HCT116 (cell line): Measurements from ENCODE around the gene LPAR2. TPM values are rescaled to one million over a fixed set of nuclear protein-coding genes. Genes with fewer than 3 reads are reported as not detected.

Experiments used
- ATAC-seq: fragments of 200-7000 bp; cut with Tn5 transposase; 2 replicates; pipeline ENCODE4 v1.9.1; 2020; ENCODE audit warnings: mild to moderate bottlenecking, moderate library complexity
- BruUV-seq: library from RNA; stranded (reverse); fragments of 400-500 nt; replicated peaks from 2 replicates; lab custom pipeline; 2021; lab: Mats Ljungman, UMichigan
- CTCF ChIA-PET: fragments of 300-600 bp; sonication (Branson Sonifier 250); formaldehyde crosslinking; loops from one replicate; lab custom pipeline; 2021; ENCODE audit warnings: antibody characterized with exemption; lab: Charles Lee
- POLR2A ChIA-PET: fragments of 300-600, 350-600 bp; sonication (Branson Sonifier 250); formaldehyde crosslinking; loops from one replicate; lab custom pipeline; 2021; ENCODE audit warnings: antibody characterized with exemption; lab: Charles Lee
- RAD21 ChIA-PET, 2 experiments: fragments of 300-600 bp; sonication (Branson Sonifier 250); formaldehyde crosslinking; loops; one replicate each; lab custom pipeline; 2023; ENCODE audit warnings: low total read pairs in 2 of 2; ENCODE audit not compliant: uncharacterized antibody in 2 of 2, unreplicated experiment in 2 of 2, low non-redundant PET in 1 of 2; lab: Charles Lee
- DNase-seq: peaks from one replicate; pipeline ENCODE4 v3.0.0-alpha.2; 2010; ENCODE audit warnings: low read depth, low spot score
- H2AFZ ChIP-seq: fragments of 200-600 bp; shearing (Covaris generic), sonication (generic); 2 replicates; pipeline ENCODE4 v1.6.1; 2017; ENCODE audit warnings: low read depth, mixed run types, mixed read lengths, antibody characterized with exemption, low read length; ENCODE audit not compliant: poor library complexity, severe bottlenecking
- H3K27ac ChIP-seq: 2 replicates; pipeline ENCODE4 v1.5.1; 2012; ENCODE audit warnings: low read depth, low read length
- H3K27me3 ChIP-seq: fragments of 200-600 bp; sonication (generic); 2 replicates; pipeline ENCODE4 v1.6.1; 2016; ENCODE audit warnings: mixed run types, low read length, mixed read lengths; ENCODE audit not compliant: insufficient read depth
- H3K36me3 ChIP-seq, 2 experiments: fragments of 200-500 bp in 1 of 2; fragments of 200-600 bp in 1 of 2; sonication (Bioruptor generic) in 1 of 2; sonication (generic) in 1 of 2; 2 replicates each; pipeline versions ENCODE4 v1.5.1 to v1.6.1; 2014 to 2016; ENCODE audit warnings: low read length in 2 of 2, inconsistent platforms in 1 of 2, mixed read lengths in 1 of 2, mixed run types in 1 of 2; ENCODE audit not compliant: insufficient read depth in 2 of 2, control insufficient read depth in 1 of 2
- H3K4me1 ChIP-seq, 2 experiments: fragments of 200-600 bp in 1 of 2; sonication (generic) in 1 of 2; 2 replicates each; pipeline versions ENCODE4 v1.5.1 to v1.6.1; 2012 to 2017; ENCODE audit warnings: low read length in 2 of 2, inconsistent platforms in 1 of 2, mild to moderate bottlenecking in 1 of 2, mixed read lengths in 1 of 2, mixed run types in 1 of 2, moderate library complexity in 1 of 2; ENCODE audit not compliant: insufficient read depth in 2 of 2, control insufficient read depth in 1 of 2
- H3K4me2 ChIP-seq: fragments of 200-600 bp; sonication (generic); 2 replicates; pipeline ENCODE4 v1.6.1; 2017; ENCODE audit warnings: mixed run types, low read length, mixed read lengths
- H3K4me3 ChIP-seq, 2 experiments: fragments of 200-600 bp in 1 of 2; sonication (generic) in 1 of 2; replicated peaks in 1 of 2; 2 replicates each; pipeline ENCODE4 v1.5.1; 2011 to 2016; ENCODE audit warnings: low read length in 2 of 2, control low read depth in 1 of 2, low read depth in 1 of 2, mild to moderate bottlenecking in 1 of 2, mixed read lengths in 1 of 2, mixed run types in 1 of 2
- H3K79me2 ChIP-seq: fragments of 200-600 bp; sonication (generic); 2 replicates; pipeline ENCODE4 v1.6.1; 2017; ENCODE audit warnings: mild to moderate bottlenecking, mixed run types, low read length, moderate library complexity, mixed read lengths; ENCODE audit not compliant: insufficient read depth
- H3K9ac ChIP-seq: fragments of 200-600 bp; sonication (generic); 2 replicates; pipeline ENCODE4 v1.6.1; 2016; ENCODE audit warnings: low read length, mixed read lengths
- H3K9me2 ChIP-seq: fragments of 200-600 bp; sonication (generic), shearing (Covaris generic); 2 replicates; pipeline ENCODE4 v1.6.1; 2017; ENCODE audit warnings: mixed run types, mild to moderate bottlenecking, moderate library complexity; ENCODE audit not compliant: insufficient read depth
- H3K9me3 ChIP-seq, 2 experiments: fragments of 200-500 bp in 1 of 2; fragments of 200-600 bp in 1 of 2; sonication (Bioruptor generic) in 1 of 2; sonication (generic) in 1 of 2; 2 replicates each; pipeline ENCODE4 v1.6.1; 2014 to 2017; ENCODE audit warnings: low read length in 2 of 2, mixed read lengths in 2 of 2, inconsistent platforms in 1 of 2, low read depth in 1 of 2, mild to moderate bottlenecking in 1 of 2, mixed run types in 1 of 2, moderate library complexity in 1 of 2; ENCODE audit not compliant: control insufficient read depth in 1 of 2, insufficient read depth in 1 of 2
- H4K20me1 ChIP-seq: fragments of 200-600 bp; sonication (generic), shearing (Covaris generic); 2 replicates; pipeline ENCODE4 v1.6.1; 2017; ENCODE audit warnings: mixed run types, mild to moderate bottlenecking, moderate library complexity; ENCODE audit not compliant: insufficient read depth
- ATF3 ChIP-seq: IDR thresholded peaks from 2 replicates; pipeline ENCODE4 v1.6.1; 2012
- CBX3 ChIP-seq: IDR thresholded peaks from 2 replicates; pipeline ENCODE4 v1.6.1; 2012; ENCODE audit warnings: low read depth
- RAD21 ChIP-seq: IDR thresholded peaks from 2 replicates; pipeline ENCODE4 v1.6.1; 2012; ENCODE audit warnings: low read depth, mild to moderate bottlenecking
- SIN3A ChIP-seq: IDR thresholded peaks from 2 replicates; pipeline ENCODE4 v1.6.1; 2012; ENCODE audit warnings: low read depth
- YY1 ChIP-seq: IDR thresholded peaks from 2 replicates; pipeline ENCODE4 v1.6.1; 2011; ENCODE audit warnings: low read length, low read depth, moderate library complexity, mild to moderate bottlenecking; ENCODE audit not compliant: insufficient replicate concordance; ENCODE audit errors: extremely low read depth
- ZFX ChIP-seq: fragments of 450-650 bp; IDR thresholded peaks from 2 replicates; pipeline ENCODE4 v1.6.1; 2017
- intact Hi-C: fragments of 100-400 bp; cut with micrococcal nuclease; formaldehyde crosslinking; loops from 2 replicates; pipeline ENCODE4 v1.10.0; 2022
- total RNA-seq: library from RNA; stranded (reverse); gene quantifications from one replicate; pipeline ENCODE4 v1.2.1, GENCODE V29; 2021; ENCODE audit not compliant: unreplicated experiment
- TF ChIP-seq, protein P1 (sequence below), 3 experiments: fragments of 200-600 bp in 1 of 3; sonication (generic) in 1 of 3; IDR thresholded peaks in 2 of 3; conservative IDR thresholded peaks in 1 of 3; 2 replicates each; pipeline ENCODE4 v1.5.1; 2012 to 2017; ENCODE audit warnings: low read depth in 2 of 3, low read length in 2 of 3, antibody characterized with exemption in 1 of 3, borderline replicate concordance in 1 of 3, control low read depth in 1 of 3, mild to moderate bottlenecking in 1 of 3, mixed read lengths in 1 of 3, mixed run types in 1 of 3, moderate library complexity in 1 of 3; ENCODE audit not compliant: insufficient read depth in 1 of 3
- TF ChIP-seq, protein P2 (sequence below): IDR thresholded peaks from 2 replicates; pipeline ENCODE4 v1.6.1; 2012; ENCODE audit warnings: low read depth

LPAR2 gene
- total RNA-seq, 1 experiment from 2014 or later, result 28.2 TPM

DNA sequence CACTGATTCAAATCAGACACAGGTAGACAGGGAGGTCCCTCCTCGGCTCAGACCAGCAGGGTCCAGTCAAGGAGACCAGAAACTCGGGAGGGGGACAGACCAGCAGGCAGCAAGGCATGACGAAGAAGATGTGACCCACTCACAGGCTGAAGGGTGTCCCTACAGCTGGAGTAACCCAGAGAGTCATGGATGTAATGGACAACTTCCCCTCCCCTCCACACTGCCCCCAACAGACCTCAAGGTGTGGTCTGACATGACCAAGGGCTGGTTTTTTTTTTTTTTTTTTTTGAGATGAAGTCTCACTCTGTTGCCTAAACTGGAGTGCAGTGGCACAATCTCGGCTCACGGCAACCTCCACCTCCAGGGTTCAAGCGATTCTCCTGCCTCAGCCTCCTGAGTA lies 43.7 kb downstream of the LPAR2 start:
- CTCF ChIA-PET, result no interaction called here
- H2AFZ ChIP-seq, result no peak overlapping the region
- POLR2A ChIA-PET, result no interaction called here
- H3K9me2 ChIP-seq, result no peaks in the 10 kb centered on the region
- no peak overlapping the region for H3K27ac ChIP-seq
- H3K79me2 ChIP-seq, result no peaks in the 10 kb centered on the region
- H3K36me3 ChIP-seq, result no peaks in the 10 kb centered on the region
- intact Hi-C loops, result no loop called here
- DNase-seq, result no peak
- no peaks in the 10 kb centered on the region for H4K20me1 ChIP-seq
- H3K9ac ChIP-seq, result no peak overlapping the region
- RAD21 ChIA-PET, result no interaction called here
- H3K4me1 ChIP-seq, result peaks cover 0 to 9% of the 10 kb centered on the region in 2 experiments; a peak in 1 of 4 replicates
- H3K9me3 ChIP-seq, result no peaks in the 10 kb centered on the region
- ATAC-seq, result no peak
- no TSS peak for BruUV-seq
- no peak overlapping the region for H3K4me2 ChIP-seq
- no peak overlapping the region for H3K4me3 ChIP-seq
- no peaks in the 10 kb centered on the region for H3K27me3 ChIP-seq
- TF ChIP-seq CBX3, result no peak
- no peak for TF ChIP-seq ATF3

GRCh38 chr19:19582471-19582870 lies 45.5 kb downstream of the LPAR2 start:
- no peak for ATAC-seq
- no peak overlapping the region for H3K27ac ChIP-seq
- intact Hi-C loops, result no loop called here
- DNase-seq, result no peak
- ChIA-PET RAD21 (no interaction called here), CTCF (no interaction called here), POLR2A (no interaction called here)
- no peaks in the 10 kb centered on the region for H3K27me3 ChIP-seq
- H3K4me1 ChIP-seq, result peaks cover 0 to under 1% of the 10 kb centered on the region in 2 experiments; a peak in 1 of 4 replicates
- no peaks in the 10 kb centered on the region for H3K79me2 ChIP-seq
- H2AFZ ChIP-seq, result no peak overlapping the region
- no peaks in the 10 kb centered on the region for H3K36me3 ChIP-seq
- H3K9ac ChIP-seq, result no peak overlapping the region
- H3K4me2 ChIP-seq, result no peak overlapping the region
- TF ChIP-seq SIN3A (no peak), YY1 (no peak), ZFX (no peak), RAD21 (no peak), CBX3 (no peak)
- TF ChIP-seq, protein P1, sequence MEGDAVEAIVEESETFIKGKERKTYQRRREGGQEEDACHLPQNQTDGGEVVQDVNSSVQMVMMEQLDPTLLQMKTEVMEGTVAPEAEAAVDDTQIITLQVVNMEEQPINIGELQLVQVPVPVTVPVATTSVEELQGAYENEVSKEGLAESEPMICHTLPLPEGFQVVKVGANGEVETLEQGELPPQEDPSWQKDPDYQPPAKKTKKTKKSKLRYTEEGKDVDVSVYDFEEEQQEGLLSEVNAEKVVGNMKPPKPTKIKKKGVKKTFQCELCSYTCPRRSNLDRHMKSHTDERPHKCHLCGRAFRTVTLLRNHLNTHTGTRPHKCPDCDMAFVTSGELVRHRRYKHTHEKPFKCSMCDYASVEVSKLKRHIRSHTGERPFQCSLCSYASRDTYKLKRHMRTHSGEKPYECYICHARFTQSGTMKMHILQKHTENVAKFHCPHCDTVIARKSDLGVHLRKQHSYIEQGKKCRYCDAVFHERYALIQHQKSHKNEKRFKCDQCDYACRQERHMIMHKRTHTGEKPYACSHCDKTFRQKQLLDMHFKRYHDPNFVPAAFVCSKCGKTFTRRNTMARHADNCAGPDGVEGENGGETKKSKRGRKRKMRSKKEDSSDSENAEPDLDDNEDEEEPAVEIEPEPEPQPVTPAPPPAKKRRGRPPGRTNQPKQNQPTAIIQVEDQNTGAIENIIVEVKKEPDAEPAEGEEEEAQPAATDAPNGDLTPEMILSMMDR (IDR thresholded peaks at IDR 0.05 in 2 of 3, conservative IDR thresholded peaks at IDR 0.05 in 1 of 3; ENCODE audit: borderline replicate concordance in 1 of 3, insufficient read depth in 1 of 3, low read depth in 2 of 3, low read length in 2 of 3), result no peak
- TF ChIP-seq, protein P2, sequence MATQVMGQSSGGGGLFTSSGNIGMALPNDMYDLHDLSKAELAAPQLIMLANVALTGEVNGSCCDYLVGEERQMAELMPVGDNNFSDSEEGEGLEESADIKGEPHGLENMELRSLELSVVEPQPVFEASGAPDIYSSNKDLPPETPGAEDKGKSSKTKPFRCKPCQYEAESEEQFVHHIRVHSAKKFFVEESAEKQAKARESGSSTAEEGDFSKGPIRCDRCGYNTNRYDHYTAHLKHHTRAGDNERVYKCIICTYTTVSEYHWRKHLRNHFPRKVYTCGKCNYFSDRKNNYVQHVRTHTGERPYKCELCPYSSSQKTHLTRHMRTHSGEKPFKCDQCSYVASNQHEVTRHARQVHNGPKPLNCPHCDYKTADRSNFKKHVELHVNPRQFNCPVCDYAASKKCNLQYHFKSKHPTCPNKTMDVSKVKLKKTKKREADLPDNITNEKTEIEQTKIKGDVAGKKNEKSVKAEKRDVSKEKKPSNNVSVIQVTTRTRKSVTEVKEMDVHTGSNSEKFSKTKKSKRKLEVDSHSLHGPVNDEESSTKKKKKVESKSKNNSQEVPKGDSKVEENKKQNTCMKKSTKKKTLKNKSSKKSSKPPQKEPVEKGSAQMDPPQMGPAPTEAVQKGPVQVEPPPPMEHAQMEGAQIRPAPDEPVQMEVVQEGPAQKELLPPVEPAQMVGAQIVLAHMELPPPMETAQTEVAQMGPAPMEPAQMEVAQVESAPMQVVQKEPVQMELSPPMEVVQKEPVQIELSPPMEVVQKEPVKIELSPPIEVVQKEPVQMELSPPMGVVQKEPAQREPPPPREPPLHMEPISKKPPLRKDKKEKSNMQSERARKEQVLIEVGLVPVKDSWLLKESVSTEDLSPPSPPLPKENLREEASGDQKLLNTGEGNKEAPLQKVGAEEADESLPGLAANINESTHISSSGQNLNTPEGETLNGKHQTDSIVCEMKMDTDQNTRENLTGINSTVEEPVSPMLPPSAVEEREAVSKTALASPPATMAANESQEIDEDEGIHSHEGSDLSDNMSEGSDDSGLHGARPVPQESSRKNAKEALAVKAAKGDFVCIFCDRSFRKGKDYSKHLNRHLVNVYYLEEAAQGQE, result no peak
- no peaks in the 10 kb centered on the region for H3K9me3 ChIP-seq
- no TSS peak for BruUV-seq
- no peaks in the 10 kb centered on the region for H3K9me2 ChIP-seq
- H3K4me3 ChIP-seq, result no peak overlapping the region
- H4K20me1 ChIP-seq, result no peaks in the 10 kb centered on the region
